ENCODE data around the gene ALB. TPM values are rescaled to one million over a fixed set of nuclear protein-coding genes. Genes with fewer than 3 reads are reported as not detected.
A peak's percentile ranks its signal among the peaks of the same experiment; 100 is the strongest.
"Not testable (repeated sequence)": the region's sequence is repeated elsewhere in the genome, so short reads cannot be mapped to it uniquely, and the experiment has no call there.

Gene ALB
- total and polyA plus RNA-seq, 4 experiments from 2014 or later: not detected

GRCh38 chr4:73381214-73381613 is 22.9 kb upstream of the ALB start:
- Histone ChIP-seq H3K27ac (ENCODE audit: low read depth, low read length) (no peak overlapping the region), H3K9me3 (ENCODE audit: control insufficient read depth in 1 of 2, low read length in 2 of 2) (no peaks in the 10 kb centered on the region), H3K27me3 (ENCODE audit: insufficient read depth, low read length) (no peaks in the 10 kb centered on the region), H3K36me3 (ENCODE audit: insufficient read depth, low read length) (no peaks in the 10 kb centered on the region), H3K4me3 (ENCODE audit: low read length in 2 of 2) (no peak overlapping the region), H3K4me1 (ENCODE audit: insufficient read depth, low read length) (no peaks in the 10 kb centered on the region)
- H3K27me3 Mint-ChIP-seq: no peaks in the 10 kb centered on the region
- no peak overlapping the region for H3K4me3 Mint-ChIP-seq
- intact Hi-C loops (cut with micrococcal nuclease): no loop called here
- H3K9me3 Mint-ChIP-seq: peaks cover 0 to 4% (median 2%) of the 10 kb centered on the region in 8 donors
- H3K27ac Mint-ChIP-seq: no peak overlapping the region
- DNase-seq: no peak
- ChIA-PET CTCF (ENCODE audit: partially characterized antibody) (no interaction called here), POLR2A (ENCODE audit: partially characterized antibody) (no interaction called here)
- H3K36me3 Mint-ChIP-seq: no peaks in the 10 kb centered on the region
- H3K4me1 Mint-ChIP-seq: no peaks in the 10 kb centered on the region

GRCh38 chr4:73383452-73383851 is 20.6 kb upstream of the ALB start:
- H3K27ac Mint-ChIP-seq: no peak overlapping the region
- Histone ChIP-seq H3K36me3 (ENCODE audit: insufficient read depth, low read length) (no peaks in the 10 kb centered on the region), H3K27ac (ENCODE audit: low read depth, low read length) (no peak overlapping the region), H3K4me3 (ENCODE audit: low read length in 2 of 2) (no peak overlapping the region), H3K9me3 (ENCODE audit: control insufficient read depth in 1 of 2, low read length in 2 of 2) (no peaks in the 10 kb centered on the region), H3K27me3 (ENCODE audit: insufficient read depth, low read length) (no peaks in the 10 kb centered on the region), H3K4me1 (ENCODE audit: insufficient read depth, low read length) (no peaks in the 10 kb centered on the region)
- no peak for DNase-seq
- ChIA-PET CTCF (ENCODE audit: partially characterized antibody) (no interaction called here), POLR2A (ENCODE audit: partially characterized antibody) (no interaction called here)
- no peaks in the 10 kb centered on the region for H3K4me1 Mint-ChIP-seq
- peaks cover 0 to 2% of the 10 kb centered on the region in 2 donors for H3K27me3 Mint-ChIP-seq
- intact Hi-C loops (cut with micrococcal nuclease): no loop called here
- H3K36me3 Mint-ChIP-seq: no peaks in the 10 kb centered on the region
- H3K4me3 Mint-ChIP-seq: no peak overlapping the region
- H3K9me3 Mint-ChIP-seq: peaks cover 0 to 11% (median 2%) of the 10 kb centered on the region in 8 donors

- Mint-ChIP-seq H3K9me3 (peaks cover 2 to 11% (median 6%) of the 10 kb centered on the region in 8 donors), H3K4me1 (no peaks in the 10 kb centered on the region), H3K4me3 (no peak overlapping the region), H3K27ac (no peak overlapping the region), H3K27me3 (peaks cover 1 to 2% of the 10 kb centered on the region in 2 donors), H3K36me3 (no peaks in the 10 kb centered on the region)
- intact Hi-C loops (cut with micrococcal nuclease): no loop called here
- Histone ChIP-seq H3K27ac (ENCODE audit: low read depth, low read length) (no peak overlapping the region), H3K36me3 (ENCODE audit: insufficient read depth, low read length) (no peaks in the 10 kb centered on the region), H3K27me3 (ENCODE audit: insufficient read depth, low read length) (no peaks in the 10 kb centered on the region), H3K4me3 (ENCODE audit: low read length in 2 of 2) (no peak overlapping the region), H3K9me3 (ENCODE audit: control insufficient read depth in 1 of 2, low read length in 2 of 2) (no peaks in the 10 kb centered on the region), H3K4me1 (ENCODE audit: insufficient read depth, low read length) (no peaks in the 10 kb centered on the region)
- ChIA-PET POLR2A (ENCODE audit: partially characterized antibody) (no interaction called here), CTCF (ENCODE audit: partially characterized antibody) (no interaction called here)
- no peak for DNase-seq
These were observed 16.5 kb upstream of the ALB start for GRCh38 chr4:73387552-73387951.

GRCh38 chr4:73388887-73389286 is 15.2 kb upstream of the ALB start:
- Mint-ChIP-seq H3K27me3 (peaks cover 2 to 3% of the 10 kb centered on the region in 2 donors), H3K4me3 (no peak overlapping the region), H3K36me3 (no peaks in the 10 kb centered on the region), H3K27ac (no peak overlapping the region), H3K9me3 (peaks cover 2 to 11% (median 6%) of the 10 kb centered on the region in 8 donors), H3K4me1 (no peaks in the 10 kb centered on the region)
- Histone ChIP-seq H3K27ac (ENCODE audit: low read depth, low read length) (no peak overlapping the region), H3K36me3 (ENCODE audit: insufficient read depth, low read length) (no peaks in the 10 kb centered on the region), H3K4me3 (ENCODE audit: low read length in 2 of 2) (no peak overlapping the region), H3K9me3 (ENCODE audit: control insufficient read depth in 1 of 2, low read length in 2 of 2) (no peaks in the 10 kb centered on the region), H3K4me1 (ENCODE audit: insufficient read depth, low read length) (no peaks in the 10 kb centered on the region), H3K27me3 (ENCODE audit: insufficient read depth, low read length) (no peaks in the 10 kb centered on the region)
- DNase-seq: no peak
- intact Hi-C loops (cut with micrococcal nuclease): no loop called here
- POLR2A ChIA-PET (ENCODE audit: partially characterized antibody): no interaction called here
- CTCF ChIA-PET (ENCODE audit: partially characterized antibody): no interaction called here

- H3K36me3 Mint-ChIP-seq; intact Hi-C loops (cut with micrococcal nuclease); H3K4me1 Mint-ChIP-seq; H3K27me3 ChIP-seq (ENCODE audit: insufficient read depth, low read length); H3K27me3 Mint-ChIP-seq; H3K4me3 Mint-ChIP-seq; H3K4me3 ChIP-seq (ENCODE audit: low read length in 2 of 2); H3K27ac ChIP-seq (ENCODE audit: low read depth, low read length); CTCF ChIA-PET (ENCODE audit: partially characterized antibody); H3K9me3 ChIP-seq (ENCODE audit: control insufficient read depth in 1 of 2, low read length in 2 of 2); H3K36me3 ChIP-seq (ENCODE audit: insufficient read depth, low read length); H3K4me1 ChIP-seq (ENCODE audit: insufficient read depth, low read length); DNase-seq; POLR2A ChIA-PET (ENCODE audit: partially characterized antibody): not testable (repeated sequence)
- Mint-ChIP-seq H3K9me3 (peaks cover 0 to 11% (median 6%) of the 10 kb centered on the region in 8 donors), H3K27ac (peak overlapping the region in 1 of 7 donors; percentile 14)
These were observed 14.4 kb upstream of the ALB start for GRCh38 chr4:73389663-73390062.

- no peak for DNase-seq
- Histone ChIP-seq H3K4me3 (ENCODE audit: low read length in 2 of 2) (no peak overlapping the region), H3K9me3 (ENCODE audit: control insufficient read depth in 1 of 2, low read length in 2 of 2) (no peaks in the 10 kb centered on the region), H3K27ac (ENCODE audit: low read depth, low read length) (no peak overlapping the region), H3K4me1 (ENCODE audit: insufficient read depth, low read length) (no peaks in the 10 kb centered on the region), H3K36me3 (ENCODE audit: insufficient read depth, low read length) (no peaks in the 10 kb centered on the region), H3K27me3 (ENCODE audit: insufficient read depth, low read length) (no peaks in the 10 kb centered on the region)
- H3K27ac Mint-ChIP-seq: no peak overlapping the region
- CTCF ChIA-PET (ENCODE audit: partially characterized antibody): no interaction called here
- no peaks in the 10 kb centered on the region for H3K4me1 Mint-ChIP-seq
- POLR2A ChIA-PET (ENCODE audit: partially characterized antibody): no interaction called here
- no peaks in the 10 kb centered on the region for H3K36me3 Mint-ChIP-seq
- no peak overlapping the region for H3K4me3 Mint-ChIP-seq
- H3K27me3 Mint-ChIP-seq: peaks cover 2 to 3% of the 10 kb centered on the region in 2 donors
- intact Hi-C loops (cut with micrococcal nuclease): no loop called here
- peaks cover 0 to 7% (median 3%) of the 10 kb centered on the region in 8 donors for H3K9me3 Mint-ChIP-seq
These were observed 12.3 kb upstream of the ALB start for GRCh38 chr4:73391774-73392173.

- POLR2A ChIA-PET (ENCODE audit: partially characterized antibody): no interaction called here
- no peak overlapping the region for H3K4me3 Mint-ChIP-seq
- CTCF ChIA-PET (ENCODE audit: partially characterized antibody): no interaction called here
- Histone ChIP-seq H3K27ac (ENCODE audit: low read depth, low read length) (no peak overlapping the region), H3K27me3 (ENCODE audit: insufficient read depth, low read length) (no peaks in the 10 kb centered on the region), H3K4me3 (ENCODE audit: low read length in 2 of 2) (no peak overlapping the region), H3K9me3 (ENCODE audit: control insufficient read depth in 1 of 2, low read length in 2 of 2) (no peaks in the 10 kb centered on the region), H3K4me1 (ENCODE audit: insufficient read depth, low read length) (no peaks in the 10 kb centered on the region), H3K36me3 (ENCODE audit: insufficient read depth, low read length) (no peaks in the 10 kb centered on the region)
- no peak for DNase-seq
- intact Hi-C loops (cut with micrococcal nuclease): no loop called here
- no peaks in the 10 kb centered on the region for H3K36me3 Mint-ChIP-seq
- no peak overlapping the region for H3K27ac Mint-ChIP-seq
- no peaks in the 10 kb centered on the region for H3K4me1 Mint-ChIP-seq
- peaks cover 0 to 4% of the 10 kb centered on the region in 2 donors for H3K27me3 Mint-ChIP-seq
- peaks cover 0 to 7% (median 0%) of the 10 kb centered on the region in 8 donors for H3K9me3 Mint-ChIP-seq
These were observed 11.2 kb upstream of the ALB start for GRCh38 chr4:73392936-73393335.

- Mint-ChIP-seq H3K27ac (no peak overlapping the region), H3K4me1 (no peaks in the 10 kb centered on the region), H3K36me3 (no peaks in the 10 kb centered on the region), H3K27me3 (peaks cover 0 to 4% of the 10 kb centered on the region in 2 donors), H3K4me3 (no peak overlapping the region), H3K9me3 (no peaks in the 10 kb centered on the region)
- no peak overlapping the region for H3K4me3 ChIP-seq (ENCODE audit: low read length in 2 of 2)
- ChIA-PET CTCF (ENCODE audit: partially characterized antibody) (no interaction called here), POLR2A (ENCODE audit: partially characterized antibody) (no interaction called here)
- H3K9me3 ChIP-seq (ENCODE audit: control insufficient read depth in 1 of 2, low read length in 2 of 2): no peaks in the 10 kb centered on the region
- no peak for DNase-seq
- H3K27ac ChIP-seq (ENCODE audit: low read depth, low read length): no peak overlapping the region
- no peaks in the 10 kb centered on the region for H3K27me3 ChIP-seq (ENCODE audit: insufficient read depth, low read length)
- no peaks in the 10 kb centered on the region for H3K36me3 ChIP-seq (ENCODE audit: insufficient read depth, low read length)
- intact Hi-C loops (cut with micrococcal nuclease): no loop called here
- no peaks in the 10 kb centered on the region for H3K4me1 ChIP-seq (ENCODE audit: insufficient read depth, low read length)
These were observed 7.8 kb upstream of the ALB start for GRCh38 chr4:73396304-73396703.

Measured in CD4-positive, alpha-beta memory T cell (primary cell).